HUES48 (cell line): ENCODE data around the gene LYPLA2.
A peak's percentile ranks its signal among the peaks of the same experiment; 100 is the strongest.
"Not testable (repeated sequence)": the region's sequence is repeated elsewhere in the genome, so short reads cannot be mapped to it uniquely, and the experiment has no call there.

Experiments
- H3K27ac ChIP-seq: one replicate; pipeline ENCODE4 v1.7.0; 2013; ENCODE audit warnings: low read depth, low read length, inconsistent platforms
- H3K27me3 ChIP-seq: 2 replicates; pipeline ENCODE4 v1.6.1; 2013; ENCODE audit warnings: mild to moderate bottlenecking, low read length; ENCODE audit not compliant: control insufficient read depth, insufficient read depth
- H3K36me3 ChIP-seq: 2 replicates; pipeline ENCODE4 v1.6.1; 2013; ENCODE audit warnings: low read length; ENCODE audit not compliant: control insufficient read depth, insufficient read depth
- H3K4me1 ChIP-seq: 2 replicates; pipeline ENCODE4 v1.6.1; 2013; ENCODE audit warnings: mild to moderate bottlenecking, low read length; ENCODE audit not compliant: control insufficient read depth, insufficient read depth
- H3K4me3 ChIP-seq: 2 replicates; pipeline ENCODE4 v1.5.1; 2013; ENCODE audit warnings: mild to moderate bottlenecking, low read depth, low read length
- H3K9ac ChIP-seq: 2 replicates; pipeline ENCODE4 v1.6.1; 2013; ENCODE audit warnings: mild to moderate bottlenecking, low read depth, low read length, moderate library complexity
- H3K9me3 ChIP-seq: 2 replicates; pipeline ENCODE4 v1.6.1; 2013; ENCODE audit warnings: low read length; ENCODE audit not compliant: control insufficient read depth, insufficient read depth

Gene LYPLA2

DNA sequence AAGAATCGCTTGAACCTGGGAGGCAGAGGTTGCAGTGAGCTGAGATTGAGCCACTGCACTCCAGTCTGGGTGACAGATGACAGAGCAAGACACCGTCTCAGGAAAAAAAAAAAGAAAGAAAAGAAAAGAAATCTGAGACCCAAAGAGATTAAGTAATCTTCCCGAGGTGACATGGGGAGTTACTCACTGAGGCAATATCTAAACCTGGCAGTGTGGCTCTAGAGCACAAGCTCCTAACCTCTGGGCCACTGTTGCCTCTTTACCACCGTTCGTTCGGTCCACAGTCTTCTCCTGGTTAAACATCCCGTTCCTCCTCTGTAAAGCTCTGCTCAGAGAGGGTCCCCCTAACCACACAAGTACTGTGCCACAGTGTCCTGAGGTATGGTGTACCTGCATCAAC, 32.8 kb downstream of the LYPLA2 start:
- no peaks in the 10 kb centered on the region for H3K36me3 ChIP-seq
- H3K27me3 ChIP-seq: no peaks in the 10 kb centered on the region
- no peaks in the 10 kb centered on the region for H3K9me3 ChIP-seq
- H3K4me3 ChIP-seq: peak overlapping the region; percentile 97; the same call in 1 of the 2 replicates
- H3K9ac ChIP-seq: no peak overlapping the region
- no peaks in the 10 kb centered on the region for H3K4me1 ChIP-seq
- H3K27ac ChIP-seq: no peak overlapping the region

DNA sequence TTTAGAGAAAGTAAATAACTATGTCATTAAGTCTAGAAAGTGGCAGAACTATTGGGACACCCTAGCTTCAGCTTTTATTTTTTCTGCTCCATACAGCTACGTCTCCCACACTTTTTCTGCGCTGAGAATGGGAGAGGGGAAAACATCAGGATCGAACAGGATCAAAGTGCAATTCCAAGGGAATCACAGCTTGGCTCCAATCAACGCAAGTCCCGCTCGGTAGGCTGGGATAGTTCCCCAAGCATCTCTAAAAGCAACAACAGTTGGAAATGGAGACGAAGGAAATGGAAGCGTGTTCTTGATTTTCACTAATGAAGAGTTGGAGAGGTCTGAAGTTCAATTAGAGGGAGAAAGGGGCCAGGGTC, 33.7 kb downstream of the LYPLA2 start:
- Histone ChIP-seq H3K27me3 (no peaks in the 10 kb centered on the region), H3K9ac (peak overlapping the region; percentile 94), H3K4me3 (peak overlapping the region; percentile 97), H3K27ac (peak overlapping the region; percentile 97), H3K4me1 (no peaks in the 10 kb centered on the region), H3K9me3 (no peaks in the 10 kb centered on the region), H3K36me3 (no peaks in the 10 kb centered on the region)

DNA sequence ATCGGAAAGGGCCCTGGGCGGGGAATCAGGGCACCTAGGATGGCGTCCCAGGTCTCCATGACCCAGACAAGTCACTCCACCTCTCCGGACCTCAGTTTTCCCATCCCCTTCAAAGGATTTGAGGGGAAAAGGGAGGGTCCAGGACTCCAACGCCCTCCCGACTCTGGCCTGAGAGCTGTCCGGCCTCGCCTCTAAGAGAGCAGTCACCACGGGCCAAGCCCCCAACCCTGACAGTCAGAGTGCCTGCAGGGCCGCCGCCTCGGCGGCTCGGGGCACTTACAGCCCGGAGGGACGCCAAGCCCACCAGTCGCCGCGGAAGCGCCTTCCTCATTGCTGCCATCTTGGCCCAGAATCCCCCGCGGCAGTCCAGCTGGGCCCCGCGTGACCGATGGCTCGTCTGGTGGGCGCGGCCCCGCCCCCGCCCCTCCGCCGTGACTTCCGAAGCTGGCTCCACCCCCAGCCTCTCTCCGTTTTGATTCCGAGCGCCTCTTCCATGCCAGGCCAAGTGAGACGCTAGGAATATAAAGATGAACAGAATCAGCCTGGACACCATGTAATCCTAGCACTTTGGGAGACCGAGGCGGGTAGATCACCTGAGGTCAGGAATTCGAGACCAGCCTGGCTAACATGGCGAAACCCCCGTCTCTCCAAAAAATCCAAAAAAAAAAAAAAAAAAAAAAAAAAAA, 34.3 kb downstream of the LYPLA2 start, which contains the start of gene HMGCL:
Gene HMGCL, minus strand, starts transcription at position 354 of the 686 bp plus-strand sequence. Its CDS starts 14 bp downstream, at position 340.
- H3K36me3 ChIP-seq: no peaks in the 10 kb centered on the region
- peak within 1 kb of the TSS; percentile 94 for H3K9ac ChIP-seq
- peak within 1 kb of the TSS; percentile 97 for H3K4me3 ChIP-seq
- peak within 1 kb of the TSS; percentile 97 for H3K27ac ChIP-seq
- no peaks in the 10 kb centered on the region for H3K27me3 ChIP-seq
- H3K9me3 ChIP-seq: no peaks in the 10 kb centered on the region
- no peaks in the 10 kb centered on the region for H3K4me1 ChIP-seq

DNA sequence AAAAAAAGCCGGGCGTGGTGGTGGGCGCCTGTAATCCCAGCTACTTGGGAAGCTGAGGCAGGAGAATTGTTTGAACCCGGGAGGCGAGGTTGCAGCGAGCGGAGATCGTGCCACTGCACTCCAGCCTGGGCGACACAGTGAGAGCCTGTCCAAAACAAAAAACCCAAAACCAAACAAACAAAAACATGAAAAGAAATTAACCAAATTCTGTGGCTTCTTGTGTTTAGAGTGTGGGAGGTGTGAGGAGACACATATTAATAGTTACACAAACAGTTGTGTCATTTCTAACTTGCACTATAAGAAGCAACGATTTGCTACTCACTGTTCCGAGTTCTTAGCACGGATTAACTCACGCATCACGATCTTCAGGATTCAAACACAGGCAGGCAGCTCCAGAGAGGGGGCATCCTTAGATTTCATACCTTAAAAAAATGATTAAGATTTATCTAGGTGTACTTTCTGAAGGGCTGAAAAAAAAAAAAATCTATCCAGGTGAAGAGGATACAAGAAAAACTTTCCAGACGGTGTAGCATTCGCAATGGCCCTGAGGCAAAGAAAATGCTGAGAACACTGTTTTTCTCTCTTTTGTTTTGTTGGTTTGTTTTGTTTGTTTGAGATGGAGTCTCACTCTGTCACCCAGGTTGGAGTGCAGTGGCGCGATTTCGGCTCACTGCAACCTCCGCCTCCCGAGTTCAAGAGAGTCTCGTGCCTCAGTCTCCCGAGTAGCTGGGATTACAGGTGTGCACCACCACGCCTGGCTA, 35.0 kb downstream of the LYPLA2 start:
- Histone ChIP-seq H3K27me3 (no peaks in the 10 kb centered on the region), H3K4me1 (no peaks in the 10 kb centered on the region), H3K27ac (peak overlapping the region; percentile 97), H3K9ac (no peak overlapping the region), H3K9me3 (no peaks in the 10 kb centered on the region), H3K36me3 (no peaks in the 10 kb centered on the region), H3K4me3 (peak overlapping the region; percentile 97)

DNA sequence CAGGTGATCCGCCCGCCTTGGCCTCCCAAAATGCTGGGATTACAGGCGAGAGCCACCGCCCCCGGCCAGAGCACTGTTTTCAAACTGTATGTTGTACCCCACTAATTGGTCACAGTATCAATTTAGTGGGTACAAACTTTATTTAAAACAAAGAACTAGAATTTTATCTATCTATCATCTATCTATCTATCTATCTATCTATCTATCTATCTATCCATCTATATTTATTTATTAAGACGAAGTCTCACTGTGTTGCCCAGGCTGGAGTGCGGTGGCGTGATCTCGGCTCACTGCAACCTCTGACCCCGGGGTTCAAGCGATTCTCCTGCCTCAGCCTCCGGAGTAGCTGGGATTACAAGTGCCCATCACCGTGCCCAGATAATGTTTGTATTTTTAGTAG, 35.6 kb downstream of the LYPLA2 start:
- H3K27ac ChIP-seq, H3K4me1 ChIP-seq, H3K36me3 ChIP-seq, H3K9me3 ChIP-seq, H3K4me3 ChIP-seq, H3K27me3 ChIP-seq, H3K9ac ChIP-seq: not testable (repeated sequence)

DNA sequence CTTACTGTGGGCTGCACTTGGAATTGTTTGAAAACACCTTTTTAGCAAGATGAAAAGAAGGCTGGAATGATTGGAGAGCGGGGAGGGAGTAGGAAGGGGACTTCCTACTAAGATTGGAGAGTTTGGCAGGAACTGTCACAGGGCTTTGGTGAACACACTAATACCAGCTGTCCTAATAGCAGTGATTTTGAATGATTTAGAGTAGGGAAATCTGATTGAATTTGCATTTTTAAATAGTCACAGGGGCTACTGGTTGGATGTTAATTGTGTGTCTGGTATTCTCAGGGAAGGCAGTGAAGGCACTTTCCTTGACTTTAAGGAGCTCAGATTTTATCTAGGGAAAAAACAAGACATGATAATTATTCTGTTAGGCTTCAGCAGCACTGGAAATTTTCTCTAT, 36.8 kb downstream of the LYPLA2 start:
- Histone ChIP-seq H3K4me1 (no peaks in the 10 kb centered on the region), H3K27me3 (no peaks in the 10 kb centered on the region), H3K4me3 (no peak overlapping the region), H3K36me3 (no peaks in the 10 kb centered on the region), H3K9me3 (no peaks in the 10 kb centered on the region), H3K9ac (no peak overlapping the region), H3K27ac (no peak overlapping the region)

DNA sequence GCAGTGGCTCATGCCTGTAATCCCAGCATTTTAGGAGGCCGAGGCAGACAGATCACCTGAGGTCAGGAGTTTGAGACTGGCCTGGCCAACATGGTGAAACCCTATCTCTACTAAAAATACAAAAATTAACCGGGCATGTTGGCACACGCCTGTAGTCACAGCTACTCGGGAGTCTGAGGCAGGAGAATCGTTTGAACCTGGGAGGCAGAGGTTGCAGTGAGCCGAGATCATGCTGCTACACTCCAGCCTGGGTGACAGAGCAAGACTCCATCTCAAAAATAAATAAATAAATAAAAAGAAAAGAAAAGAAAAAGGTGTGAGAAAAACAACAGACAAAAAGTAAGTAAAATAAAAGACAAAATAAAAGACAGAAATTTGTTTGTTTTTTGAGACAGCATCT, 43.2 kb downstream of the LYPLA2 start:
- H3K36me3 ChIP-seq, H3K9ac ChIP-seq, H3K27me3 ChIP-seq, H3K27ac ChIP-seq, H3K9me3 ChIP-seq, H3K4me1 ChIP-seq, H3K4me3 ChIP-seq: not testable (repeated sequence)

DNA sequence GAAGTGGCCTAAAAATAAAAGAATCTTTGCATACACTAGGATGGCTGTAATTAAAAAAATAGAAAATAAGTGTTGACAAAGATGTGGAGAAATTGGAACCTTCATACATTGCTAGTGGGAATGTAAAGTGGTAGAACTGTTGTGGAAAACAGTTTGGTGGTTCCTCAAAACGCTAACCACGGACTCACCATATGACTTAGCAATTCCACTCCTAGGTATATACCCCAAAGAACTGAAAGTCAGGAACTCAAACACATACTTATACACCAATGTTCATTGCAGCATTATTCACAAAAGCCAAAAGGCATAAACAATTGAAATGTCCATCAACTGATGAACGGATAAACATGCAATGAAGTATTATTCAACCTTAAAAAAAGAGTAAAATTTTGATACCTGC, 45.1 kb downstream of the LYPLA2 start:
- Histone ChIP-seq H3K9me3 (no peaks in the 10 kb centered on the region), H3K27ac (no peak overlapping the region), H3K36me3 (no peaks in the 10 kb centered on the region), H3K27me3 (peaks cover 9% of the 10 kb centered on the region), H3K4me1 (no peaks in the 10 kb centered on the region), H3K4me3 (no peak overlapping the region), H3K9ac (no peak overlapping the region)

DNA sequence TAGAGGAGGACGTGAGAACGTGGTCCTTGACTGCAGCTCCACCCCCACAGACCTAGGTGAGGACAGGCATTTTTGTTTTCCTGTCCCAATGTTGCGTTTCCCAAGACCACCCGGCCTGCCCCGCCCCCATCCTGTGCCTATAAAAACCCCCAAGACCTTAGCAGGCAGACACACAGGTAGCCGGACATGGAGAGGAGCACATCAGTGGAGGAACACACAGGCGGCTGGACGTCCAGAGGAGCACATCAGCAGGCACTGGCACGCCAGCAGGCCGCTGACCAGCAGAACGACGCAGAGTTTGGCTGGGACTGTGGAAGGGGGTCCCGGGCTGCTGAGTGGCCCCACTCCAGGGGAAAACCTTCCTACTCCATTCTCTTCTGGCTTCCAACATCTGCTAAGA, 47.0 kb downstream of the LYPLA2 start:
- no peak overlapping the region for H3K27ac ChIP-seq
- no peaks in the 10 kb centered on the region for H3K9me3 ChIP-seq
- H3K36me3 ChIP-seq: no peaks in the 10 kb centered on the region
- H3K27me3 ChIP-seq: peaks cover 9% of the 10 kb centered on the region
- H3K4me1 ChIP-seq: no peaks in the 10 kb centered on the region
- H3K9ac ChIP-seq: no peak overlapping the region
- H3K4me3 ChIP-seq: peak overlapping the region; percentile 64

DNA sequence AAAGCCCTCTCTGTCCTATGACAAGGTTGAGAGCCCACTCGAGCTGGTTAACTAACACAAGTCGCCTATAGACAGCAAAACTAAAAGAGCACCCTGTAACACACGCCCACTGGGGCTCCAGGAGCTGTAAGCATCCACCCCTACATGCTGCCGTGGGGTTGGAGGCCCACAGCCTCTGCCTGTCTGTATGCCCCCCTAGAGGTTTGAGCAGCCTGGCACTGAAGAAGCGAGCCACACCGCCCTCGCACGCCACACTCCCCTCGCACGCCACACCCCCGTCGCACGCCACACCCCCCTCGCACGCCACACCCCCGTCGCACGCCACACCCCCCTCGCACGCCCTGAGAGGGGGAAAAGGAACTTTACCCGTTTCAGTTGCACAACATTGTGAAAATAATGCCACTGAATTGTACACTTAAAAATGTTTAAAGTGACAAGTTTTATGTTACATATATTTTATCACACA, 47.5 kb downstream of the LYPLA2 start:
- Histone ChIP-seq H3K27me3 (peaks cover 9% of the 10 kb centered on the region), H3K9me3 (no peaks in the 10 kb centered on the region), H3K27ac (no peak overlapping the region), H3K36me3 (no peaks in the 10 kb centered on the region), H3K4me3 (peak overlapping the region; percentile 64), H3K9ac (no peak overlapping the region), H3K4me1 (no peaks in the 10 kb centered on the region)

DNA sequence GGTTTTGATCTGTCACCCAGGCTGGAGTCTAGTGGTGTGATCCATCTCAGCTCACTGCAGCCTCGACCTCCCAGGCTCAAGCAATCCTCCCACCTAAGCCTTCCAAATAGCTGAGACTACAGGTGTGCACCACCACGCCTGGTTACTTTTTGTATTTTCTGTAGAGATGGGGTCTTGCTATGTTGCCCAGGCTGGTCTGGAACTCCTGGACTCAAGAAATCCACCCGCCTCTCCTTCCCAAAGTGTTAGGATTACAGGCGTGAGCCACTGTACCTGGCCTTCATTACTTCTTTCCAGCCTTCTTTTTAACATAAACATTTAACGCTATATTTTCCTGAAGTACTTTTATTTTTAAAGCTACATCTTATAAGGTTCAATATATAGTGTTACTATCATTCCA, 52.7 kb downstream of the LYPLA2 start:
- Histone ChIP-seq H3K27ac (no peak overlapping the region), H3K4me1 (no peaks in the 10 kb centered on the region), H3K36me3 (peaks cover 5% of the 10 kb centered on the region; the same call in 1 of the 2 replicates), H3K9ac (no peak overlapping the region), H3K9me3 (peaks cover 4% of the 10 kb centered on the region; the same call in 1 of the 2 replicates), H3K27me3 (no peaks in the 10 kb centered on the region), H3K4me3 (no peak overlapping the region)
